Upper lobe of left lung (tissue), 6 donors: ENCODE data around the gene COBLL1. TPM values are rescaled to one million over a fixed set of nuclear protein-coding genes. Genes with fewer than 3 reads are reported as not detected.

Source experiments
- ATAC-seq, 2 donors: fragments of 200-7000 bp; cut with Tn5 transposase; one replicate each; pipeline ENCODE4 v1.9.1; 2022; ENCODE audit warnings: mild to moderate bottlenecking in 2 of 2, moderate library complexity in 2 of 2; ENCODE audit not compliant: low FRiP score in 2 of 2
- DNase-seq, 2 donors: peaks; one replicate each; pipeline ENCODE4 v3.0.0-alpha.2; 2019 to 2020
- H3K27ac ChIP-seq, 4 donors: fragments of 200-600 bp; sonication (generic); one replicate each; pipeline ENCODE4 v1.5.1; 2016 to 2019
- H3K27me3 ChIP-seq, 4 donors: fragments of 200-600 bp; sonication (generic); one replicate each; pipeline ENCODE4 v1.5.1; 2017 to 2019
- H3K36me3 ChIP-seq, 4 donors: fragments of 200-600 bp; sonication (generic); one replicate each; pipeline ENCODE4 v1.5.1; 2016 to 2019
- H3K4me1 ChIP-seq, 4 donors: fragments of 200-600 bp; sonication (generic); one replicate each; pipeline ENCODE4 v1.5.1; 2018 to 2019
- H3K4me3 ChIP-seq, 4 donors: fragments of 200-600 bp; sonication (generic); one replicate each; pipeline ENCODE4 v1.5.1; 2017 to 2019; ENCODE audit warnings: mild to moderate bottlenecking in 2 of 4, moderate library complexity in 1 of 4
- H3K9me3 ChIP-seq, 4 donors: fragments of 200-600 bp; sonication (generic); one replicate each; pipeline ENCODE4 v1.5.1; 2018 to 2019
- CTCF ChIP-seq, 6 experiments: fragments of 450-650 bp in 4 of 6; fragments of 200-600 bp in 2 of 6; sonication (generic) in 2 of 6; IDR thresholded peaks; one replicate each; pipeline ENCODE4 v1.5.1; 2016 to 2019; ENCODE audit warnings: antibody characterized with exemption in 6 of 6
- EP300 ChIP-seq, 4 donors: sonication (generic); formaldehyde crosslinking; IDR thresholded peaks; one replicate each; pipeline ENCODE4 v1.5.1; 2017; ENCODE audit warnings: antibody characterized with exemption in 4 of 4, control low read depth in 2 of 4
- POLR2A ChIP-seq, 4 donors: fragments of 450-650 bp; IDR thresholded peaks; one replicate each; pipeline ENCODE4 v1.5.1; 2016 to 2017; ENCODE audit warnings: antibody characterized with exemption in 4 of 4, mild to moderate bottlenecking in 2 of 4
- POLR2AphosphoS5 ChIP-seq, 2 donors: sonication (generic); formaldehyde crosslinking; IDR thresholded peaks; one replicate each; pipeline ENCODE4 v1.5.1; 2017; ENCODE audit warnings: antibody characterized with exemption in 2 of 2
- WGBS, 2 donors: methylation state at CpG; one replicate each; pipeline ENCODE4 v1.1.5; 2017 to 2018; 5-methylcytosine and 5-hydroxymethylcytosine counted together
- total RNA-seq, 6 donors: library from RNA; depleted of rRNA in 4 of 6; stranded (reverse); fragments of >200 nt in 4 of 6; gene quantifications; one replicate each; pipeline versions ENCODE4 v1.1.0 to v1.2.1, GENCODE V29; 2016 to 2021
- donor health status: DM: no; HTN: no; CAD: no; lungs with moderate emphysema.
- donor health status: DM: no; HTN: yes; CAD: no; lungs with severe emphysema.

COBLL1 gene
- total RNA-seq, 6 donors from 2014 or later = 64.3 to 128 (median 90.1) TPM

DNA sequence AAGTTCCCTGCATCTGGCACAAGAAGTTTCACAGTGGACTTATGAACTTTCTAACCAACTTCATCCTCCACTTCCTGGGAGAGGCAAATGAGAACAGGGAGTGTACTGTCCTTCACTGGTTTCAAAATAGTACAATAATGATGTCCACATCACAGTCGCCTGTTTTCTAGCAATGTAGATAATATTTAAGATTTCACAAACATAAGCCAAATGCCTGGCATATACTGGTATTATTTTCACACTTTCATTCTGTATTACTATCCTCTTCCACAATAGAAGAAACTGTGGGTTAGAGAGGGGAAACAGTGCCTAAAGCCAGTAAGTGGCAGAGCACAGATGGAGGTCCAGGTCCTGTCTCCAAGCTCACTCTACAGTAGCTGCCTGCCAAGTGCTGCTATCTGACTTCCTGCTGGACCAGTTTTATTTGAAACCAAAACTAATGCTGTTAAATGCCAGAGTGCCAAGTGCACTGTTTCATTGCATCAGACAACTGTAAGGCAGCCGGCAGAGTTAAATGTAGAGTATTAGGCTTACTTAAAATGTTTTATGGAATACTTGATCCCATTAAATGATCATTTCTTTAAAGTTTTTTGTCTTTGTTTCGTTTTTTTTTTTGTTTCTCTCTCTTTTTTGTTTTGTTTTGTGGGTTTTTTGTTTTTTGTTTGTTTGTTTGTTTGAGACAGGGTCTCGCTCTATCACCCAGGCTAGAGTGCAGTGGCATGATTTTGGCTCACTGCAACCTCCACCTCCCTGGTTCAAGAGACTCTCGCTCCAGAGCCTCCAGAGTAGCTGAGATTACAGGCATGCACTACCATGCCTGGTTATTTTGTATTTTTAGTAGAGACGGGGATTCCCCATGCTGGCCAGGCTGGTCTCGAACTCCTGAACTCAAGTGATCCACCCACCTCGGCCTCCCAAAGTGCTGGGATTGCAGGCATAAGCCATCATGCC lies 15.1 kb downstream of the COBLL1 start:
- no peaks in the 10 kb centered on the region for H3K36me3 ChIP-seq
- 43 to 66% methylated on average over 8 of the region's 8 CpGs for WGBS, 2 donors
- H3K27ac ChIP-seq = peak overlapping the region in 2 of 4 donors; percentile 31 to 58
- no peaks in the 10 kb centered on the region for H3K9me3 ChIP-seq
- ATAC-seq (peak; percentile 81 to 85), DNase-seq (peak in 1 of 2 donors; percentile 84)
- H3K4me1 ChIP-seq = peaks cover 6 to 15% (median 11%) of the 10 kb centered on the region in 4 donors
- no peaks in the 10 kb centered on the region for H3K27me3 ChIP-seq
- no peak for TF ChIP-seq EP300 (IDR thresholded peaks at IDR 0.05)
- TF ChIP-seq POLR2AphosphoS5 (IDR thresholded peaks at IDR 0.05) = peak in 1 of 2 donors; percentile 24
- no peak for TF ChIP-seq POLR2A (IDR thresholded peaks at IDR 0.05)
- TF ChIP-seq CTCF (IDR thresholded peaks at IDR 0.05) = no peak
- no peak overlapping the region for H3K4me3 ChIP-seq

GRCh38 chr2:164824872-164825271 lies 16.8 kb downstream of the COBLL1 start:
- Histone ChIP-seq H3K27me3 (no peaks in the 10 kb centered on the region), H3K4me1 (peaks cover 0 to 15% (median 11%) of the 10 kb centered on the region in 4 donors), H3K4me3 (no peak overlapping the region), H3K9me3 (no peaks in the 10 kb centered on the region), H3K36me3 (no peaks in the 10 kb centered on the region), H3K27ac (no peak overlapping the region)
- no peak for ATAC-seq
- TF ChIP-seq POLR2A (IDR thresholded peaks at IDR 0.05) (no peak), POLR2AphosphoS5 (IDR thresholded peaks at IDR 0.05) (no peak), EP300 (IDR thresholded peaks at IDR 0.05) (no peak), CTCF (IDR thresholded peaks at IDR 0.05) (no peak)
- no peak for DNase-seq

DNA sequence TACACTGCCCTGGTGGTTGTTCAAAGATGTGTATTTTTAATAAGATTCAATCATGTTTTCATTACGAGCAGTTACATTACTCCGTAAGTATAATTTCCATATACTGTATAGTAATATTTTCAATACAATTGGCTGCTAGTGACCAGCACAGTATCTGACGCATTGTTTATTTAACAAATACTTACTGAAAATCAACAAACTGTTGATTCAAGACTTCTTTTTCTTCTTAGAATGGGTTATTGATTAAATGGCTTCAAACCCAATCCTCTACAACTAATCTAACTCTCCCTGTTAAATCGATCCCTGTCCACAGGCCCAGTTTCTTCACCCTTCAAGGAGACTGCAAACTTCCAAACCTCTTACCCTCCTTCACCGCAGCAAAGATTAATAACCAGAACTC lies 18.5 kb downstream of the COBLL1 start:
- no peak for ATAC-seq
- DNase-seq = no peak
- H3K4me1 ChIP-seq = peaks cover 0 to 15% (median 11%) of the 10 kb centered on the region in 4 donors
- TF ChIP-seq POLR2A (IDR thresholded peaks at IDR 0.05) (no peak), CTCF (IDR thresholded peaks at IDR 0.05) (no peak), POLR2AphosphoS5 (IDR thresholded peaks at IDR 0.05) (no peak), EP300 (IDR thresholded peaks at IDR 0.05) (no peak)
- no peak overlapping the region for H3K27ac ChIP-seq
- no peak overlapping the region for H3K4me3 ChIP-seq
- no peaks in the 10 kb centered on the region for H3K36me3 ChIP-seq
- H3K9me3 ChIP-seq = no peaks in the 10 kb centered on the region
- H3K27me3 ChIP-seq = no peaks in the 10 kb centered on the region
- WGBS, 2 donors = 88 to 91% methylated on average over 5 of the region's 5 CpGs

DNA sequence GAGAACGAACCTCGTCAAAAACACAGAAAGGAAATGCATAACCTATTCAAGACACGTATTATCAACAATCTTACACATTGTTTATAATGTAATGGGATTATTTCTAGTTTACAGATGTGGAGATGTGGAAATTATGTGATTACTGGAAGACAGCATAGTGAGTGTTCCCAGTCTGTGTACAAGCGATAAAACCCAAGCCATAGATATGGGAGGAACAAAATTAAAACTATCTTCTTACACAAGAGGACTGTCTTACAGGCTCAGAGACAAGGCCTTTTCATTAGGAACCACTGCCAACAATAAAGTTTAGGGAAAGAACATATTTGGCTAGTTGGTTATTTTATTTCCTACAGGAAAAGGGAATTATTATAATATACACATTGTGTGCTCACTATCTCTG lies 20.3 kb downstream of the COBLL1 start:
- no peaks in the 10 kb centered on the region for H3K36me3 ChIP-seq
- no peak for TF ChIP-seq CTCF (IDR thresholded peaks at IDR 0.05)
- TF ChIP-seq POLR2AphosphoS5 (IDR thresholded peaks at IDR 0.05) = no peak
- no peaks in the 10 kb centered on the region for H3K9me3 ChIP-seq
- H3K4me1 ChIP-seq = peaks cover 0 to 8% (median 4%) of the 10 kb centered on the region in 4 donors
- no peak overlapping the region for H3K4me3 ChIP-seq
- no peaks in the 10 kb centered on the region for H3K27me3 ChIP-seq
- H3K27ac ChIP-seq = no peak overlapping the region
- no peak for ATAC-seq
- no peak for DNase-seq
- WGBS, 2 donors = 64 to 68% methylated on average over 4 of the region's 4 CpGs
